K562 (cell line): ENCODE measurements around the gene TTC31. TPM values are rescaled to one million over a fixed set of nuclear protein-coding genes. Genes with fewer than 3 reads are reported as not detected.

Experiments
- ATAC-seq: fragments of 200-7000 bp; cut with Tn5 transposase; 3 replicates; pipeline ENCODE4 v1.9.1; 2020; ENCODE audit warnings: moderate library complexity
- BruUV-seq: library from RNA; stranded (reverse); fragments of 400-500 nt; replicated peaks from 2 replicates; lab custom pipeline; 2021; lab: Mats Ljungman, UMichigan
- CTCF ChIA-PET: fragments of 300-600 bp; formaldehyde crosslinking; extraction: SDS; loops from one replicate; lab custom pipeline; 2021; ENCODE audit warnings: low intra/inter-chr PET ratio; lab: Yijun Ruan, JAX
- POLR2A ChIA-PET: fragments of 300-600, 350-650 bp; sonication (Branson Sonifier 250); formaldehyde crosslinking; extraction: SDS; loops from one replicate; lab custom pipeline; 2021; ENCODE audit warnings: antibody characterized with exemption, inconsistent platforms; lab: Yijun Ruan, JAX
- DNase-seq, 4 experiments: peaks; one replicate each; pipeline versions ENCODE4 v3.0.0 to v3.0.0-alpha.2; 2011 to 2018; ENCODE audit warnings: low spot score in 3 of 4, mixed read lengths in 3 of 4; ENCODE audit errors: extremely low read depth in 1 of 4
- FAIRE-seq: peaks from 2 replicates; lab custom pipeline; 2011; peaks lifted over from hg19 to GRCh38; lab: Jason Lieb, UNC
- H2AFZ ChIP-seq: 2 replicates; pipeline ENCODE4 v1.6.0; 2011; ENCODE audit warnings: low read depth, low read length, control low read depth, inconsistent platforms
- H3K27ac ChIP-seq: fragments of 200-600 bp; 3 replicates; pipeline ENCODE4 v1.8.0; 2011; ENCODE audit warnings: low read depth, mild to moderate bottlenecking, control low read depth, inconsistent platforms, low read length, moderate library complexity, mixed read lengths; ENCODE audit errors: extremely low read depth
- H3K27me3 ChIP-seq, 2 experiments: fragments of 300-600 bp in 1 of 2; 2 replicates in 1 of 2; 3 replicates in 1 of 2; pipeline versions ENCODE4 v1.6.0 to v1.8.0; 2011; ENCODE audit warnings: inconsistent platforms in 2 of 2, low read length in 2 of 2, mild to moderate bottlenecking in 1 of 2, mixed read lengths in 1 of 2, moderate library complexity in 1 of 2; ENCODE audit not compliant: control insufficient read depth in 2 of 2, insufficient read depth in 2 of 2
- H3K36me3 ChIP-seq: fragments of 300-600 bp; 3 replicates; pipeline ENCODE4 v1.8.0; 2011; ENCODE audit warnings: mild to moderate bottlenecking, low read length, inconsistent platforms; ENCODE audit not compliant: control insufficient read depth, insufficient read depth
- H3K4me1 ChIP-seq, 2 experiments: fragments of 200-600 bp in 1 of 2; replicated peaks in 1 of 2; 2 replicates in 1 of 2; 3 replicates in 1 of 2; pipeline versions ENCODE4 v1.5.1 to v1.8.0; 2011; ENCODE audit warnings: inconsistent platforms in 2 of 2, low read length in 2 of 2, mild to moderate bottlenecking in 1 of 2, mixed read lengths in 1 of 2, moderate library complexity in 1 of 2; ENCODE audit not compliant: control insufficient read depth in 2 of 2, insufficient read depth in 2 of 2
- H3K4me2 ChIP-seq: 2 replicates; pipeline ENCODE4 v1.6.1; 2011; ENCODE audit warnings: low read length, control low read depth, inconsistent platforms, mixed read lengths; ENCODE audit not compliant: insufficient read depth
- H3K4me3 ChIP-seq: fragments of 200-600 bp; sonication (generic), shearing (Covaris generic); 2 replicates; pipeline ENCODE4 v1.5.1; 2016; ENCODE audit warnings: control low read depth, inconsistent platforms
- H3K79me2 ChIP-seq: fragments of 200-600 bp; 3 replicates; pipeline ENCODE4 v1.8.0; 2011; ENCODE audit warnings: low read length, inconsistent platforms; ENCODE audit not compliant: control insufficient read depth, insufficient read depth
- H3K9ac ChIP-seq, 2 experiments: 2 replicates each; pipeline versions ENCODE4 v1.6.0 to v1.6.1; 2011; ENCODE audit warnings: low read depth in 2 of 2, low read length in 2 of 2, control low read depth in 1 of 2, inconsistent platforms in 1 of 2, mild to moderate bottlenecking in 1 of 2, mixed read lengths in 1 of 2; ENCODE audit not compliant: insufficient read depth in 1 of 2
- H3K9me1 ChIP-seq: one replicate; pipeline ENCODE4 v1.6.0; 2011; ENCODE audit warnings: inconsistent platforms, mild to moderate bottlenecking, low read length, moderate library complexity; ENCODE audit not compliant: control insufficient read depth, insufficient read depth
- H3K9me3 ChIP-seq: replicated peaks from 2 replicates; pipeline ENCODE4 v1.5.1; 2011; ENCODE audit warnings: low read depth, low read length, inconsistent platforms; ENCODE audit not compliant: control insufficient read depth, insufficient read depth
- H4K20me1 ChIP-seq: replicated peaks from 2 replicates; pipeline ENCODE4 v1.6.1; 2011; ENCODE audit warnings: low read length, inconsistent platforms, mixed read lengths; ENCODE audit not compliant: control insufficient read depth, insufficient read depth
- BRCA1 ChIP-seq, 2 experiments: fragments of 450-650 bp in 1 of 2; sonication (generic) in 1 of 2; formaldehyde crosslinking in 1 of 2; IDR thresholded peaks; 2 replicates each; pipeline versions ENCODE4 v1.5.0 to v1.6.1; 2017 to 2020; ENCODE audit warnings: mild to moderate bottlenecking in 1 of 2, missing genetic modification reagents in 1 of 2
- BRD9 ChIP-seq: fragments of 450-650 bp; IDR thresholded peaks from 2 replicates; pipeline ENCODE4 v1.6.1; 2018; ENCODE audit warnings: low read depth; ENCODE audit not compliant: partially characterized antibody
- COPS2 ChIP-seq: fragments of 450-650 bp; conservative IDR thresholded peaks from 2 replicates; pipeline ENCODE4 v1.6.1; 2016; ENCODE audit warnings: mild to moderate bottlenecking, moderate library complexity
- ELF1 ChIP-seq: fragments of 200-800 bp; sonication (Bioruptor generic); IDR thresholded peaks from 2 replicates; pipeline ENCODE4 v1.6.1; 2016; ENCODE audit warnings: missing genetic modification characterization, missing compliant biosample characterization
- GMEB1 ChIP-seq: fragments of 250-450 bp; sonication (Bioruptor Pico); IDR thresholded peaks from 2 replicates; pipeline ENCODE4 v1.4.0; 2020; ENCODE audit warnings: mild to moderate bottlenecking
- HIVEP1 ChIP-seq: fragments of 250-450 bp; sonication (Bioruptor Pico); IDR thresholded peaks from 2 replicates; pipeline ENCODE4 v1.4.0; 2020; ENCODE audit warnings: mild to moderate bottlenecking
- IRF9 ChIP-seq: fragments of 450-650 bp; IDR thresholded peaks from 2 replicates; pipeline ENCODE4 v1.6.1; 2016; ENCODE audit warnings: missing biosample characterization, missing genetic modification characterization
- KLF13 ChIP-seq: fragments of 450-650 bp; IDR thresholded peaks from 2 replicates; pipeline ENCODE4 v1.6.1; 2016; ENCODE audit warnings: missing genetic modification characterization, low read depth, mild to moderate bottlenecking, missing compliant biosample characterization, moderate library complexity, borderline replicate concordance
- MEIS2 ChIP-seq: fragments of 450-650 bp; IDR thresholded peaks from 2 replicates; pipeline ENCODE4 v1.6.1; 2014; ENCODE audit warnings: mild to moderate bottlenecking; ENCODE audit not compliant: partially characterized antibody
- NCOR1 ChIP-seq: fragments of 450-650 bp; IDR thresholded peaks from 2 replicates; pipeline ENCODE4 v1.6.1; 2016; ENCODE audit warnings: mild to moderate bottlenecking, moderate library complexity
- PHTF2 ChIP-seq: fragments of 250-450 bp; sonication (Bioruptor Pico); IDR thresholded peaks from 2 replicates; pipeline ENCODE4 v1.5.0; 2021; ENCODE audit warnings: mild to moderate bottlenecking
- PKNOX1 ChIP-seq: fragments of 450-650 bp; IDR thresholded peaks from 2 replicates; pipeline ENCODE4 v1.6.1; 2016
- RBM14 ChIP-seq: fragments of 200-400 bp; formaldehyde crosslinking; IDR thresholded peaks from 2 replicates; pipeline ENCODE4 v1.6.1; 2018; ENCODE audit warnings: low read depth, mild to moderate bottlenecking, low read length, moderate library complexity, borderline replicate concordance; ENCODE audit not compliant: insufficient read depth
- SMARCA5 ChIP-seq: fragments of 450-650 bp; IDR thresholded peaks from 2 replicates; pipeline ENCODE4 v1.6.1; 2016
- ZBTB7A ChIP-seq: IDR thresholded peaks from 2 replicates; pipeline ENCODE4 v1.6.1; 2011; ENCODE audit warnings: low read depth, mild to moderate bottlenecking, low read length, moderate library complexity, borderline replicate concordance; ENCODE audit not compliant: control insufficient read depth
- ZNF41 ChIP-seq: fragments of 250-450 bp; sonication (Bioruptor Pico); conservative IDR thresholded peaks from 2 replicates; pipeline ENCODE4 v1.4.0; 2020; ENCODE audit warnings: mild to moderate bottlenecking
- ZNF511 ChIP-seq: sonication (generic); formaldehyde crosslinking; IDR thresholded peaks from 2 replicates; pipeline ENCODE4 v1.8.0; 2022; ENCODE audit warnings: mild to moderate bottlenecking, missing genetic modification reagents
- WGBS: fragments of 100-300 bp; shearing (Covaris generic); methylation state at CpG from one replicate; pipeline ENCODE4 v1.1.6; 2016; ENCODE audit warnings: low coverage, mixed read lengths; ENCODE audit not compliant: insufficient coverage; ENCODE audit errors: missing lambda C conversion rate; 5-methylcytosine and 5-hydroxymethylcytosine counted together
- in situ Hi-C: fragments of 300-500 bp; cut with MboI; formaldehyde crosslinking; loops from 4 replicates; pipeline ENCODE4 v1.15.0; 2018; ENCODE audit warnings: inconsistent platforms, mixed read lengths
- intact Hi-C: fragments of 100-400 bp; cut with micrococcal nuclease; formaldehyde crosslinking; loops from 2 replicates; pipeline ENCODE4 v1.14.2; 2022
- polyA plus RNA-seq, 8 experiments: library from polyadenylated mRNA; depleted of rRNA in 4 of 8; stranded (reverse) in 5 of 8; unstranded in 3 of 8; fragments of >200 nt; fragmentation: Nextera tagmentation in 2 of 8; fragmentation: Illumina TruSeq in 1 of 8; extraction: Ambion mirVana in 2 of 8; extraction: Trizol in 1 of 8; gene quantifications; 2 replicates each; pipeline versions ENCODE4 v1.2.1 to v1.2.3, GENCODE V29; 2011 to 2014; ENCODE audit warnings: inconsistent platforms in 1 of 8, missing spikeins in 1 of 8
- total RNA-seq, 7 experiments: library from RNA; depleted of rRNA in 6 of 7; stranded (reverse); fragments of >200 nt in 6 of 7; fragmentation: Illumina TruSeq in 2 of 7; extraction: Trizol in 2 of 7; gene quantifications; 2 replicates each; pipeline versions ENCODE4 v1.2.1 to v1.2.3, GENCODE V29; 2011 to 2021; ENCODE audit warnings: low replicate concordance in 1 of 7

The TTC31 gene
- total and polyA plus RNA-seq, 9 of the 15 experiments (the other 6 are each of a cell fraction or from before 2014, with no cell fraction given), result 4.7 to 30.5 (median 15.9) TPM

- Histone ChIP-seq H3K27me3 (no peaks in the 10 kb centered on the region), H3K27ac (peak overlapping the region; percentile 8; the same call in 1 of the 3 replicates), H3K9me1 (no peaks in the 10 kb centered on the region), H3K36me3 (peaks cover 13% of the 10 kb centered on the region; the same call in 2 of the 3 replicates), H3K9ac (peak overlapping the region in 1 of 2 experiments; percentile 94; a peak in 1 of 4 replicates), H3K4me2 (peak overlapping the region; percentile 95), H2AFZ (no peak overlapping the region), H3K79me2 (peaks cover 38% of the 10 kb centered on the region), H3K4me1 (peaks cover 29 to 63% of the 10 kb centered on the region in 2 experiments; a peak in 4 of 5 replicates), H3K4me3 (peak overlapping the region; percentile 40), H4K20me1 (no peaks in the 10 kb centered on the region), H3K9me3 (no peaks in the 10 kb centered on the region)
- no TSS peak for BruUV-seq
- in situ Hi-C loops, result no loop called here
- 16% methylated on average over 17 of the region's 18 CpGs for WGBS
- FAIRE-seq (peak; percentile 19), ATAC-seq (no peak), DNase-seq (peak; percentile 31 to 60 (median 44))
- POLR2A ChIA-PET, result interaction anchor here (0.5 to 2.4 kb wide), 9 partner anchors 8 to 303 kb away, joined by 3 to 13 read pairs (median 4); partner anchors contain the start of genes AUP1 and HTRA2
- CTCF ChIA-PET, result no interaction called here
- intact Hi-C loops, result loop anchor here (5.0 kb wide), 1 partner anchor 71 kb away; no protein-coding TSS in a partner anchor
- TF ChIP-seq HIVEP1 (CRISPR knock-in tag), result no peak
- TF ChIP-seq PKNOX1, result 0 out of 2 replicates have a peak, but pooled peaks have one; percentile 25
- 0 out of 2 replicates have a peak, but pooled peaks have one; percentile 9 for TF ChIP-seq ZBTB7A
- no peak for TF ChIP-seq BRCA1 (IDR thresholded peaks at IDR 0.05)
- TF ChIP-seq BRCA1 (CRISPR knock-in tag; IDR thresholded peaks at IDR 0.05), result no peak
- no peak for TF ChIP-seq GMEB1
- no peak for TF ChIP-seq BRD9
- no peak for TF ChIP-seq ELF1 (tag)
- TF ChIP-seq ZNF41 (CRISPR knock-in tag), result no peak
- peak; percentile 69 for TF ChIP-seq MEIS2
- TF ChIP-seq SMARCA5, result no peak
- no peak for TF ChIP-seq IRF9 (tag)
- TF ChIP-seq NCOR1, result no peak
- no peak for TF ChIP-seq KLF13 (tag)
- TF ChIP-seq PHTF2, result no peak
- 0 out of 2 replicates have a peak, but pooled peaks have one; percentile 20 for TF ChIP-seq ZNF511
- no peak for TF ChIP-seq RBM14
- TF ChIP-seq COPS2, result no peak
Observed at GRCh38 chr2:74501335-74502071, 18.6 kb downstream of the TTC31 start.
